Cerebellar cortex (tissue), 1 donor: ENCODE results near the gene SLC27A4.

ENCODE experiments used
- DNase-seq: peaks from one replicate; pipeline ENCODE4 v3.0.0-alpha.2; 2015; ENCODE audit warnings: low spot score

SLC27A4 gene

DNA sequence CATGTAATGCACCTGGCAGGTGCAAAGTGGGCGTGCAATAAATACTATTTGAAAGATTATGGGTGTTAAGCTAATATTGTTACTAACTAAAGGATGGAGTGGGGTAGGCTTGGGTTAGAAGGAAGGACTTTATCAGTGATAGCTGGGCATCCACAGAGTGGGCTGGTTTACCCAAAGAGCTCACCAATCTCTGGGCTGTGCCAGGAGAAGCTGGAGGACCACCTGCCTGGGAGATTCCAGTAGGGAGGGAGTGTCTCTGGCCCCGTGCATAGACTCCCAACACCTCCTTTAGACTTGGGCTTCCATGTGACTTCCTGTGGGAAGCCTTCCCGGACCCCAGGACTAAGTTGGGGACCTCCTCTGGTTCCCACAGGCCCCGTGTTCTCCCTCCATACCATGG, 25.2 kb downstream of the SLC27A4 start:
- DNase-seq: no peak

DNA sequence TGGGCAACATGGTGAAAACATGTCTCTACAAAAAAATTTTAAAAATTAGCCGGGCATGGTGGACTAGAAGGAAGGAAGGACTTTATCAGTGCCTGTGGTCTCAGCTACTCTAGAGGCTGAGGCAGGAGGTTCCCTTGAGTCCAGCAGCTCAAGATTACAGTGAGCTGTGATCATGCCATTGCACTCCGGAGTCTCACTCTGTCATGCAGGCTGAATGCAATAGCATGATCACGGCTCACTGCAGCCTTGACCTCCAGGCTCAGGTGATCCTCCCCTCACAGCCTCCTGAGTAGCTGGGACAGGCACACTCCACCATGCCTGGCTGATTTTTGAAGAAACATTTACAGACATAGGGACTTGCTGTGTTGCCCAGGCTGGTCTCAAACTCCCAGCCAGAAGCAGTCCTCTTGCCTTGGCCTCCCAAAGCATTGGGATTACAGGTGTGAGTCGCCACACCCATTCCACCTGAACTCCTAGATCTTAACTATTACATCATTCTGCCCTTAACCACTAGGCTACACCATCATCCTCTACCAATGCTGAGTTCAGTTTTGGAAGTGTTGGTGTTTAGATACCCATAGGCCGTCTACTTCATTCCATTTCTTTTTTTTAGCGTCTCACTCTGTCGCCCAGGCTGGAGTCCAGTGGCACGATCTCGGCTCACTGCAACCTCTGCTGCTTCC, 28.8 kb downstream of the SLC27A4 start:
- no peak for DNase-seq

- DNase-seq: no peak
Observed at GRCh38 chr9:128370367-128370751, 30.0 kb downstream of the SLC27A4 start.

DNA sequence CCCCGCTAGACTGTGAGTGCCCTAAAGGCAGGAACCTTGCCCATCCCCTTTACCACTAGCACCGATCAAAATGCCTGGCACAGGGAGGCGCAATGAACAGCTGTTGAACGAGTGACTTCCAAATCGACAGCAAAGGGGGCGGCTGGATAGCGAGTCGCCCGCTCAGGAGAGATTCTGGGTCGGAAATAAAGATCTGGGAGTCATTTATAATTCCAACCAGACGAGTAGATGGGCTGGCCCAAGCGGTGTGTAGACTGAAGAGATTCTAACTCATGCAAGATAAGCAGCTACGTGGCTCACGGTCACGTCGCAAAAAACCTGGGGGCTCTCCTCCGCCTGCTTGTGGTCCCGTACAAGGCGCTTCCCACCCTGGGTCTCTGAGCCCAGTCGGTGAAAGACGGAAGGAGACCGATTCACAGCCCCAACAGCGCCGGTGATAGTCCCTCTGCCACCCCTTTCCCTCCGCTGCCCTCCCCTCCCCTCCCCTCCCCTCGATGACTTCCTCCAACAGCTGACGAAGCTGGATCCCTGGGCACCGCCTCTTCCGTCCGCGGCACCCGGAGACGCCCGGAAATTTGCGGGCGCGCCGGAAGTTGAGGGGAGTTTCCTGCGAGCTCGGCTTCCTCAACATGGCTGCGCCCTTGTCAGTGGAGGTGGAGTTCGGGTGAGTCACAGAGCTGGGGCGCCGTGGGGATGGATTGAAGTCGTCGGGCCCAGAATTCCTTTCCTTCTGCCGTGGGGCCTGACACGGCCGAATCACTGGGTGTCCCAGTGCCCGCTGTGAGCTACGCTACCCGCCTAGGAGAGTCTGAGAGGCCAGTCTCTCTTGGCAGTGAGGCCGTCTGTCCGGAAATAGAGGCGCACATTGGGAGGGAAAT, 30.7 kb downstream of the SLC27A4 start, which contains the start of gene URM1:
URM1 (plus strand) TSS at position 623 of the 878 bp plus-strand sequence; CDS start at position 630, 7 bp downstream.
- DNase-seq: peak; percentile 97

- no peak for DNase-seq
Observed at GRCh38 chr9:128371630-128372117, 31.3 kb downstream of the SLC27A4 start.

- DNase-seq: no peak
Observed at GRCh38 chr9:128372188-128372641, 31.9 kb downstream of the SLC27A4 start.

- DNase-seq: no peak
Observed at GRCh38 chr9:128372784-128373183, 32.5 kb downstream of the SLC27A4 start.

DNA sequence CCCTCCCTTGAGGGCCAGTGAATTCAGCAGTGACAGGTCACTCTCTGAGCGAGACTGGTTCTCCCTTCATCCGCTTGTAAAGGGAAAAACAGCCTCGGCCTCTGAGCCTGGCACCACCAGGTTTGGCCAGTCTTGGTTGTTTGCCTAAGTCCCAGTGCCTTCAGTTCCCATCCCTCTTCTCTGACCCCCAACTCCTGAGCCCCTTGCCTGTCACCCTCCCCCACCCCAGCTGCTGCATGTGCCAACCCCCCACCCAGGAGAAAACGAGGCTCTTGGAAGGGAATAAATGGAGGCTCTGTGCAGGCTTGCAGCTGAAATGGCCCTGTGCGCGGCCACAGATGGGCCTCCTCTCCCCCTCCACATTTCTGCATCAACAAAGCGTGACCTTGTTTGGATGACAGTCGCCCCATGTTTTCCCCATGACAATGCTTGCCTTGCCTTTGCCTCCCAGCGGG, 33.9 kb downstream of the SLC27A4 start:
- no peak for DNase-seq

DNA sequence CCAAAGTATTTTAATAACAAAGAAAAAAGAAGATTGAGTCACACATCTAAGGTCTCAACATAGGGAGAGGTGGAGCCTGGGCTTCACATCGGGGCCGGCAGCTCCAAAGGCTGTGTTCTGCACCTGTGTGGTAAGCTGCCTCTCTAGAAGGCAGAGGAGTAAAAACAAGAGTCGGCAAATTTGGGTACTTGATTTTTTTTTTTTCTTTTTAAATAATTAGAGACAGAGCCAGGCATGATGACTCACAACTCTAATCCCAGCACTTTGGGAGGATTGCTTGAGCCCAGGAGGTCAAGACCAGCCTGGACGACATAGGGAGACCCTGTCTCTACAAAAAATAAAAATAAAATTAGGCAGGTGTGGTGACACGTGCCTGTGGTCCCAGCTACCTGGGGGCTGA, 35.5 kb downstream of the SLC27A4 start:
- no peak for DNase-seq

DNA sequence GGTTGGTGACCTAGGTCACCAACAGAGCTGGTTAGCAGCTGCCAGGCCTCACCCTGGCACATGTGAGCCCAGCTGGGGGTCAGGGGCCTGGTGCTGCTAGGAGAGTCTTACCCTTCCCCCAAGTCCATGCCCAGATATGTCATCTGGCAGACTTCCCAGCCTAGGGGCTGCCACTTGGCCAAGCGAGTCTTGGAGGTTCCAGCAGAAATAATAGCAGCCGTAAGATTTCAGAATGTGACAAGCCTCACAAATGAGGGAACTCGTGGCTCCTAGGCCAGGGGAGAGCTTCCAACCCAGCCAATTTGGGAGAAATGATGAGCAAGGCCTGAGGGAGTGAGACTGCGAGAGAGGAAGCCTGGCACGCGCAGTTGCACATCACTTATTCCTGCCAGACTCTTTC, 41.9 kb downstream of the SLC27A4 start:
- DNase-seq: no peak

DNA sequence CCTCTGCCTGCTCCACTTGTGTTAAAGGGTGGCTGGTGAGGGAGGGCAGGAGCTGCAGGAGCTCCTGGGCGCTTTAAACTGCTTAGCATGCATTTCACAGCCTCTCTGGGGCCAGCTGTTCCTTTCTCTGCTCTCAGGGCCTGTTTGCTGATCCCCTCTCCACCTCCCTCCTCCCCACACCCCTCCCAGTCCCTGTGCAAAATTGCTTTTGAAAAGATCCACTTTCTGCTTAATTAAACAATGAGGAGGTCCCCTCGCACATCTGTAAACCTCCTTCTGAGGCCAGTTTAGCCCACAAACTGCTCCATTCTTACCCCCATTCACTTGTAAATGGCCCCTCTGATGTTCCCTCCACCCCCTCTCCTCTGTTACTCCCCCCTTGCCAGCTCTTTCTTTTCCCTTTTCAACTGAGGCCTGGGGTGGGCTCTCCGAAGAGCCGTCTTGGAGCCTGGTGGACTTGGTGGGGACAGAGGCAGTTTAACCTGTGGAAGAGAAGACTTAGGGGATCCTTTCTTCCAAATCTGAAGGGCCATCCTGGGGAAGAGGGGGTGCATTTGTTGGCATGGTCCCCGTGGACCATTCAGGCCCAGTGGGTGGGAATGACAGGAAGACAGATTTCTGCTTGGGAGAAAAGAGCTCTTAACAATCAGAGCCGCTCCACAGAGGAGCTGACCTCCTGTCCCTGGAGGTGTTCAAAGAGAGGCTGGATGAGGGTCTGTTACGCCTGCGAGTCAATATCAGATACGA, 42.9 kb downstream of the SLC27A4 start:
- DNase-seq: no peak

DNA sequence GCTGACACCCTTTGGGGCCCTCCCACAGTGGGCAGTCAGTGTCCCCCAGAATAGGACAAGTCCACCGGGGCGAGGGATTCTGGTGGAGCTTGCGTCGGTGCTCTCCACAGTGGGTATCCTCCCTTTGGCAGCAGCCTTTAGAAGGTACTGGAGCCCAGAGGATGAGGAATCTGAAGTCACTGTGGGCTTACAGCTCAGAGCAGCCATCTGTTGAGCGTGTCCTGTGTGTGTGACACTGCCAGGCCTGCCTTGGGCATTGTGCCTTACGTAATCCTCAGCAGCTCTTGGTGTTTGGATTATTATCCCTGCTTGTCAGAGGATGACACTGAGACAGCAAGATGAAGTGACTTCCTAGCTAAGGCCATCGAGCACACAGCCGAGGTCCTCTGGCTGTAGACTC, 43.5 kb downstream of the SLC27A4 start:
- DNase-seq: peak; percentile 92

- DNase-seq: no peak
Observed at GRCh38 chr9:128384801-128385495, 44.6 kb downstream of the SLC27A4 start.

GRCh38 chr9:128385496-128386460, 45.5 kb downstream of the SLC27A4 start:
- no peak for DNase-seq

- DNase-seq: no peak
Observed at GRCh38 chr9:128388150-128388549, 47.8 kb downstream of the SLC27A4 start.

DNA sequence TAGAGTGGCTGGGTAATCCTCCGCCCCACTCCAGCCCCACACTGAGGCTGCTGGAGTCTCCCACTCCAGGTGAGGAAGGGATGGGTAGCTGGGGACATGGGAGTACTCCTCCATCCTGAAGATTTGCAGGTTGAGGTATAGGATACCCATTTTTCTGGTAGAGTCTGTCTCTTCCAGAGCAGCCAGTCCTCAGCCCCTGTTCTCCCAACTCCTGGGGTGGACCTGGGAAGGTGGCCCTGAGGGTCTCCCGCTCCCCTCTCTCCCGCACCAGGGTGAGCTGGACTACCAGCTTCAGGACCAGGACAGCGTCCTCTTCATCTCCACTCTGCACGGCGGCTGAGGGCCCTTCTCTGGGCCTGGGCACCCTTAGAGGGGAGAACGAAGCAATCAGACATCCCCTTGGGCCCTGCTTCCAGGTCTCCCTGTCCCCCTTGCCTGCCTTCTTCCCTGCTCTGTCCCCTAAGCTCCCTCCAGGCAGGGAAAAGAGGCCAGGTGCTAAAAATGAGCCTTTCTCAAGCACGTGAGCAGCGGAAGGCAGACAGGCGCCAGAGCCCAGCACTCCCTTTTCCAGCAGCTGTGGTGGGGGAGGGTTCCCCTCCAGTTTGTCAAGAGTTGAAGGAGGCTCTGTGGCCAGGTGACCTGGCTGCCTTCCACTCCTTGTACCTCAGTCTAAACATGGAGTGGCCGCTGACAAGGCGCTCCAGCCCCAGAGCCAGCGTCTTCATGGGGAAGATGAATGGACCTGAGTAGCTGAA, 49.2 kb downstream of the SLC27A4 start:
- no peak for DNase-seq

GRCh38 chr9:128390150-128390812, 50.0 kb downstream of the SLC27A4 start:
- no peak for DNase-seq

GRCh38 chr9:128390813-128391711, 50.7 kb downstream of the SLC27A4 start:
- DNase-seq: no peak
